Osteoblast (primary cell): Measurements from ENCODE around the gene RPL38. TPM values are rescaled to one million over a fixed set of nuclear protein-coding genes. Genes with fewer than 3 reads are reported as not detected.

Experiments
- DNase-seq: peaks from one replicate; pipeline ENCODE4 v3.0.0; 2011; ENCODE audit warnings: low spot score, mixed read lengths; ENCODE audit not compliant: insufficient read length; ENCODE audit errors: missing footprints
- H2AFZ ChIP-seq: 2 replicates; pipeline ENCODE4 v1.6.0; 2011; ENCODE audit warnings: mild to moderate bottlenecking, low read length
- H3K27ac ChIP-seq: 2 replicates; pipeline ENCODE4 v1.5.1; 2011; ENCODE audit warnings: mild to moderate bottlenecking, low read depth, low read length, moderate library complexity
- H3K27me3 ChIP-seq: 2 replicates; pipeline ENCODE4 v1.6.0; 2012; ENCODE audit warnings: mild to moderate bottlenecking, control low read depth, inconsistent platforms, low read length, moderate library complexity; ENCODE audit not compliant: insufficient read depth
- H3K36me3 ChIP-seq: 2 replicates; pipeline ENCODE4 v1.5.1; 2011; ENCODE audit warnings: mild to moderate bottlenecking, low read length, control low read depth, moderate library complexity; ENCODE audit not compliant: insufficient read depth
- H3K4me1 ChIP-seq: 2 replicates; pipeline ENCODE4 v1.5.1; 2011; ENCODE audit warnings: mild to moderate bottlenecking, low read length, control low read depth, moderate library complexity; ENCODE audit not compliant: insufficient read depth
- H3K4me2 ChIP-seq: 2 replicates; pipeline ENCODE4 v1.6.0; 2011; ENCODE audit warnings: mild to moderate bottlenecking, low read length; ENCODE audit not compliant: insufficient read depth
- H3K4me3 ChIP-seq: fragments of 200-600 bp; sonication (generic); 3 replicates; pipeline ENCODE4 v1.5.1; 2012; ENCODE audit warnings: mild to moderate bottlenecking, low read length, inconsistent platforms; ENCODE audit not compliant: insufficient read depth
- H3K79me2 ChIP-seq: 2 replicates; pipeline ENCODE4 v1.6.0; 2012; ENCODE audit warnings: mild to moderate bottlenecking, low read length, control low read depth, inconsistent platforms; ENCODE audit not compliant: insufficient read depth
- H3K9me3 ChIP-seq: 2 replicates; pipeline ENCODE4 v1.5.1; 2011; ENCODE audit warnings: low read depth, low read length, control low read depth
- H4K20me1 ChIP-seq: 2 replicates; pipeline ENCODE4 v1.6.0; 2012; ENCODE audit warnings: mild to moderate bottlenecking, low read length, control low read depth; ENCODE audit not compliant: insufficient read depth
- CTCF ChIP-seq: IDR thresholded peaks from 2 replicates; pipeline ENCODE4 v1.5.1; 2011; ENCODE audit warnings: mild to moderate bottlenecking, low read depth, low read length, moderate library complexity; ENCODE audit errors: extremely low read depth
- total RNA-seq: library from RNA; depleted of rRNA; stranded (reverse); fragments of >200 nt; gene quantifications from 2 replicates; pipeline ENCODE4 v1.2.3, GENCODE V29; 2012

RPL38 gene
- total RNA-seq, 1 donor, result 470 TPM

GRCh38 chr17:74253036-74253435 is 49.6 kb downstream of the RPL38 start:
- Histone ChIP-seq H3K4me3 (no peak overlapping the region), H2AFZ (no peak overlapping the region), H3K9me3 (no peaks in the 10 kb centered on the region), H3K27me3 (no peaks in the 10 kb centered on the region), H3K4me1 (no peaks in the 10 kb centered on the region), H3K4me2 (no peak overlapping the region), H4K20me1 (no peaks in the 10 kb centered on the region), H3K27ac (no peak overlapping the region), H3K79me2 (no peaks in the 10 kb centered on the region), H3K36me3 (no peaks in the 10 kb centered on the region)
- TF ChIP-seq CTCF, result no peak
- DNase-seq, result peak; percentile 39

GRCh38 chr17:74257311-74257710 is 53.8 kb downstream of the RPL38 start:
- Histone ChIP-seq H4K20me1 (no peaks in the 10 kb centered on the region), H3K9me3 (no peaks in the 10 kb centered on the region), H3K4me2 (no peak overlapping the region), H2AFZ (no peak overlapping the region), H3K27ac (no peak overlapping the region), H3K4me3 (no peak overlapping the region), H3K79me2 (no peaks in the 10 kb centered on the region), H3K36me3 (no peaks in the 10 kb centered on the region), H3K27me3 (no peaks in the 10 kb centered on the region), H3K4me1 (no peaks in the 10 kb centered on the region)
- no peak for TF ChIP-seq CTCF
- DNase-seq, result peak; percentile 75

- Histone ChIP-seq H3K36me3 (no peaks in the 10 kb centered on the region), H3K4me1 (no peaks in the 10 kb centered on the region), H3K4me3 (no peak overlapping the region), H2AFZ (no peak overlapping the region), H3K27ac (no peak overlapping the region), H3K4me2 (no peak overlapping the region), H3K9me3 (no peaks in the 10 kb centered on the region), H3K79me2 (no peaks in the 10 kb centered on the region), H4K20me1 (no peaks in the 10 kb centered on the region), H3K27me3 (no peaks in the 10 kb centered on the region)
- TF ChIP-seq CTCF, result no peak
- DNase-seq, result peak; percentile 58
Measured at GRCh38 chr17:74259667-74260524, 56.4 kb downstream of the RPL38 start.

Other genes with a start within 250 kb of the RPL38 start
- 1.2 and 1.4 TPM in 2 replicates for gene TTYH2, start 9.9 kb downstream of the RPL38 start, total RNA-seq
- gene DNAI2, start 70.6 kb downstream of the RPL38 start, total RNA-seq, result not detected in 2 replicates
- not detected in 2 replicates for gene KIF19, start 122.5 kb downstream of the RPL38 start, total RNA-seq
- gene BTBD17, start 158.2 kb downstream of the RPL38 start, total RNA-seq, result not detected in 2 replicates
- gene GPR142, start 163.8 kb downstream of the RPL38 start, total RNA-seq, result not detected in 2 replicates
- gene GPRC5C, start 228.4 kb downstream of the RPL38 start, total RNA-seq, result 2.9 and 6.8 TPM in 2 replicates